ENCODE results near the gene TBX15.

Gene TBX15

DNA sequence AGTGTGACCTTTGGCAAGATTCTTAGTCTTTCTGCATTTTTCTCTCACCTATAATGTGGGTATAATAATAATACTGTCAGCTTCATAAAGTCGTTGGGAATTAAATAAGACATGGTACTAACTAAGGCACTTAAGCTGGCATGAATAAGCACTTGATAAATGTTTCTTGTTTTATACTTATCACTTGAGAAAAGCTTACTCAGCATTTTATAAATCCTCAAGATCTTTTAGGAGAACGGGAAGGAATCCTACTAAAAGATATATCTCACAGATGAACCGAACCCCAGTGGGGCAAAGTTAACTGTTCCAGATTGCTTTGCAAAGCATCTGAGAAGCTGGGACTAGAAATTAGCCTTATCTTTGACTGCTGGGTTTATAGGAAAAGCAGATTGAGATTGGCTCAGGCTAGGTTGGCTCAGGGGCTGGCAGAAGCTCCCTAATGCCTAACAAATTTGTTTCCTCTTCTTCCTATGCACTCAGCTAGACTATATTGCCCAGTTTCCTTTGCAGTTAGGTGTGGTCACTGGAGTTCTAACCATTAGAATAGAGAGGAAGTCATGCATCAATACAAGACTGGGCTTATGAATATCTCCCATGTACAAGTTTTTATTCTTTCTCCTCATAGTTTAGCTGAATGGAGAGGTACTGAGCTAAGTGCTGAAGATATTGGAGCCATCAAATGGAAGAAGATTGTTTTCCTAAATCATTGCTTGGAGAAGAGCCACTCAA, 110.3 kb downstream of the TBX15 start:
- DNase-seq: no peak

DNA sequence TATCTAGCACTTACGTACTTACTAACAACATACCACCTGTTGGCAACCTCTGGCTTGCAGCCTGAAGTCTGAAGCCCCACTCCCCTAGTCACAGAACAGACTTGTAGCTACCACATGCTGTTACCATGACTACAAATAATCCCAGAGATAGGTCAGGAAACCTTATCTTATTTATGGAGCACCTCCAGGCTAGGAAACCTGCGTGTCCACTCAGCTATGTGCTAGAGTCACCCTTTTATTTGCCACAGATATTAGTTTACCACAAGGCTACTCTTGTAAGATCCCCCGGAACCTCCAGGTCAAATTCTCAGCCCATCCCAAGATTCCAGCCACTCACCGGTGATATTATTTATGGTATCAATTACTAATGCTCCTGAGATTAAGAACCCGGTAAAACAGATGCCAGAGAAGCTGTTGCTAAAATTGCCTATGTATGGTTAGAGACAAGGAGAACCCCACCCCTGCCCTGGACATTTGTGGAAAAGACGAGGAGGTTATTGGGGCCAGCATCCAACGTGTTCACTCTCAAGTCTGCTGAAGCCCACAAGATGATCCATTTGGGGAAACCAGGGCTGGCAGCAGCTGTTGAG, 116.5 kb downstream of the TBX15 start:
- no peak for DNase-seq

GRCh38 chr1:118868387-118868786, 119.8 kb downstream of the TBX15 start:
- DNase-seq: no peak

- DNase-seq: no peak
Measured at GRCh38 chr1:118866330-118866729, 121.8 kb downstream of the TBX15 start.

DNA sequence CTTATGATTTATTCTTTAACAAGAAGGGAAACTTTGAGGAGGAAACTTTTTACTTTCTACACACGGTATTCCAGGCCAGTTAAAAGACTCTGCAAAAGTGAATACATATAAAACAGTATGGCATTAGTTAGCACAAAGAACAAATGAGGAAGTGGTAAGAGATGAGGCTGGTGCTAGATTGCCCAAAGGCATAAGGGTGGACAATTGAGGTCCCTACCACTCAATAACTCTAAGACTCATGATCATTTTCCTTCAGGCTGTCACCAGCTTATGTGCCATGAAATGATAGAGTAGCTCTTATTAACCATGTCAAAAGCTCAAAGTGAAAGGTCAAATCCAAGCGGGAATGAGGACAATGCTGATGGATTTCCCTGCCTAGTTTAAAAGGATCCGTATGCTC, 124.5 kb downstream of the TBX15 start:
- DNase-seq: no peak

- DNase-seq: no peak
Measured at GRCh38 chr1:118862755-118863154, 125.4 kb downstream of the TBX15 start.

- DNase-seq: no peak
Measured at GRCh38 chr1:118861216-118861615, 126.9 kb downstream of the TBX15 start.

GRCh38 chr1:118859999-118860398, 128.1 kb downstream of the TBX15 start:
- DNase-seq: no peak

DNA sequence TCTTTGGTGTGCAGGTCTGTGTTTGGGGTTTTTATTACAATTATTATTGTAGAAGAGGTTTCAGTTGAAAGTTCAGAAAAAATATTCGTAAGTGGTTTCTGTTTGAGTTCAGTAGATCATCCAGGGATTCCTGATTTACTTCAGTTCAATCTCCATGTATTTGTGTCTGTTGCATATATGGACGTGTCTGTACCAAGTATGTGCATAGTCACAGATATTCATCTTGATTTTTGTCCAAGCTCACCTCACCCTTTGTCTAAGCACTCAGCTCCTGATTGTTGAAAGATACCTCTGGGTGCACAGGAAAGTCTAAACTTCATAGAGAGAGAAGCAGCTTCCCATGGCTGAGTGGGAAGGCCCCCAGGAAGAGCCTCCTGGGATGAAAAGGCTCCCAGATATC, 141.7 kb downstream of the TBX15 start:
- DNase-seq: no peak

GRCh38 chr1:118842452-118843201, 145.5 kb downstream of the TBX15 start:
- DNase-seq: peak; percentile 96 to 97

- no peak for DNase-seq
Measured at GRCh38 chr1:118841521-118841920, 146.6 kb downstream of the TBX15 start.
